HG02798 (cell line): Measurements from ENCODE around the gene CABLES2.

ENCODE experiments used
- ATAC-seq: cut with Tn5 transposase; IDR thresholded peaks from one replicate; pipeline ENCODE4 v1.9.1; 2021; ENCODE audit warnings: mild to moderate bottlenecking; ENCODE audit not compliant: unreplicated experiment, poor library complexity

Gene CABLES2

GRCh38 chr20:62407221-62407992 is at the start of gene CABLES2:
Gene CABLES2 (minus strand): TSS chr20:62407285. CDS start chr20:62407276, 9 bp downstream.
- ATAC-seq = peak; percentile 90

- no peak for ATAC-seq
Observed at GRCh38 chr20:62455929-62456328, 48.8 kb upstream of the CABLES2 start.

- ATAC-seq = no peak
Observed at GRCh38 chr20:62454904-62455636, 48.0 kb upstream of the CABLES2 start.

- no peak for ATAC-seq
Observed at GRCh38 chr20:62453186-62453808, 46.2 kb upstream of the CABLES2 start.

GRCh38 chr20:62452475-62453095 is 45.5 kb upstream of the CABLES2 start:
- ATAC-seq = no peak

- ATAC-seq = no peak
Observed at GRCh38 chr20:62451970-62452369, 44.9 kb upstream of the CABLES2 start.

GRCh38 chr20:62451156-62451767 is 44.2 kb upstream of the CABLES2 start:
- ATAC-seq = no peak

- no peak for ATAC-seq
Observed at GRCh38 chr20:62449951-62450691, 43.0 kb upstream of the CABLES2 start.

GRCh38 chr20:62448788-62449187 is 41.7 kb upstream of the CABLES2 start:
- ATAC-seq = no peak

- ATAC-seq = no peak
Observed at GRCh38 chr20:62448038-62448437, 41.0 kb upstream of the CABLES2 start.

GRCh38 chr20:62446888-62447869 is 40.1 kb upstream of the CABLES2 start:
- no peak for ATAC-seq

GRCh38 chr20:62446481-62446880 is 39.4 kb upstream of the CABLES2 start:
- no peak for ATAC-seq

GRCh38 chr20:62445553-62446340 is 38.7 kb upstream of the CABLES2 start:
- no peak for ATAC-seq

- no peak for ATAC-seq
Observed at GRCh38 chr20:62444286-62444685, 37.2 kb upstream of the CABLES2 start.

- ATAC-seq = no peak
Observed at GRCh38 chr20:62441987-62442539, 35.0 kb upstream of the CABLES2 start.

GRCh38 chr20:62439218-62439617 is 32.1 kb upstream of the CABLES2 start:
- ATAC-seq = no peak

- ATAC-seq = no peak
Observed at GRCh38 chr20:62437927-62438326, 30.8 kb upstream of the CABLES2 start.
